ENCODE measurements around the gene LNPK. TPM values are rescaled to one million over a fixed set of nuclear protein-coding genes. Genes with fewer than 3 reads are reported as not detected.

Gene LNPK
- total and polyA plus RNA-seq, 4 donors, result 26.2 to 72.8 (median 39.6) TPM

DNA sequence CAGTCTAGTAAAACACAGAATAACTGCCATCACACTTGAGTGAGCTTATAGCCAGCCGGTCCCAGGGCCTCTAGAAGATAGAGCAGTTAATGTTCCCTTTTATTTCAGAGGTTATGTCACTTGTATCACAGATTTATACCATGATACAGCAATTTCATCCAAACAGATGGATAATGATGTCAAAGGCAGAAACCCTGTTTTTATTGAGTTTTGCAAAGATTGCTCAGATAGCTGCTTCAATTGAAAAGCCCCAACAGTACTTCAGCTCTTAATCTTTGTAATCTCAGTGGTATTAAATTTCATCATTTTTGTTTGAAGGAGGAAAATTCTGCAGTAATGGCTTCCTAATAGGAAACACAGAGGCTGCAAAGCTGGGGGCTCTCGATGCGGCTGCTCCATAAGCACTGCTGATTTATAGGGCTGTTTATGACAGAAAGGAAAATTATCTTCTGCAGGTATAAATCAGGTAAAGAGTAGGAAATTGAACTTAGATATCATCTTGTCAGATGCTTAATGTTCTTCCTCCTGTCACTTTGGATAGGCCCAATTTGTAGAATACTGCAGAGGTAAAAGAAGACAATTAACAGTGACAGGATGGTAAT, 112.3 kb downstream of the LNPK start:
- WGBS (ENCODE audit: insufficient coverage), result 100% methylated on average over 1 of the region's 3 CpGs
- DNase-seq (ENCODE audit: low read depth in 4 of 6, low spot score in 6 of 6), result peak in 4 of 6 donors; percentile 4 to 91 (median 13)

DNA sequence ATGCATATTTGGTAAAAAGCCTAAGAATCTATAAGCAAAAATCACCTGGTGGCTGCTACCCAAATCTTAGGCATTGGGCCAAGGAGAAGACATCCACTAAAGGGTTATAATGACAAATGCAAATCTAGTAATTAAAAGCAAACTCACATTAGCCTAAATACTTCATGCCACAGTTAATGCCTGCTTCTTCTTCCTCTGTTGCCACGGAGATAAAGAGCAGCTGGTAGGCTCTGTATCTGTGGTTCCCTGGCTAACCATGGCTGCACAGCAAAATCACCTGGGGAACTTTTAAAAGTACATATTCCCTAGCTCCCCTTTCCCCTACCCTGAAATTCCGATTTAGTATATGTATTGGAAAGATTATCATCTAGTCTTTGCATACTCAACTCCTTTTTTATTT, 114.3 kb downstream of the LNPK start:
- Histone ChIP-seq H3K4me1 (ENCODE audit: control insufficient read depth, insufficient read depth, low read length) (no peaks in the 10 kb centered on the region), H3K36me3 (ENCODE audit: control insufficient read depth, insufficient read depth, low read length) (no peaks in the 10 kb centered on the region), H3K27ac (ENCODE audit: low read depth, low read length) (no peak overlapping the region), H3K27me3 (ENCODE audit: control insufficient read depth, insufficient read depth, low read length) (no peaks in the 10 kb centered on the region), H3K4me3 (ENCODE audit: low read depth, low read length) (no peak overlapping the region), H3K9me3 (ENCODE audit: control insufficient read depth, insufficient read depth, low read length) (no peaks in the 10 kb centered on the region)
- DNase-seq (ENCODE audit: low read depth in 4 of 6, low spot score in 6 of 6), result peak in 4 of 6 donors; percentile 12 to 76 (median 24)
- WGBS (ENCODE audit: insufficient coverage), result 14% methylated on average over 1 of the region's 2 CpGs

More for the DNA sequence above, 112.3 kb downstream of the LNPK start:
- no peak overlapping the region for H3K4me3 ChIP-seq (ENCODE audit: low read depth, low read length)
- H3K27me3 ChIP-seq (ENCODE audit: control insufficient read depth, insufficient read depth, low read length), result no peaks in the 10 kb centered on the region
- H3K9me3 ChIP-seq (ENCODE audit: control insufficient read depth, insufficient read depth, low read length), result no peaks in the 10 kb centered on the region
- no peaks in the 10 kb centered on the region for H3K36me3 ChIP-seq (ENCODE audit: control insufficient read depth, insufficient read depth, low read length)
- no peak overlapping the region for H3K27ac ChIP-seq (ENCODE audit: low read depth, low read length)
- no peaks in the 10 kb centered on the region for H3K4me1 ChIP-seq (ENCODE audit: control insufficient read depth, insufficient read depth, low read length)

DNA sequence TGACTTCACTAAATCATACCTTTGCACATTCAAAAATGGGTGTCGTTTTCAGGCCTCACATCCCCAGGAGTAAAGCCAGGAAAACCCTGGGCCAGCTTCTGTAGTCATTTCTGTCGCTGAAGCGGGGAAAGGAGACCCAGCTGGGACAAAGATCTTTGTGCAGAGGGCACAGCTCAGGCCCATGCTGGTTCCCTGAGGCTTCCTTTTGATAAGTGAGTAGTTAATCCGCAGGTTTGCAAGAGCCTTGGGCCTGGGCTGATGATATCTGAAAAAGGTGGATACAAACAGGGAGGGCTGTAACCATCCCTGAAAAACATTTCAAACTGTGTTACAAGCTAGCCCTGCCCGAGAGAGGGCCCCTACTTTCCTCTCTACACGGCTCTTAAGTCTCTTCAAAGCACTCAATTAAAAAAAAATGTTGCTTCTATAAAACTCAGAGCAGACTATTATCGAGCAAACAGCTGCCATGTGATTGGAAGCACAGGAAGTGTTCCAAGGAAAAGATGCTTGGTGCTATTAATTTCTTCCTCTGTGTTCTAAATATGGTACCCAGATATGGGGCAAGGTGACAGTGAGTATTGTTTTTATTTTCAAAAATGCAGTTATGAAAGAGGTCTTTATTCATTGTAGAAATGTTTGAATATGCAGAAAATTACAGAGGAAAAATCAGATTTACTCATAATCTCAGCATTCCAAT, 117.2 kb downstream of the LNPK start:
- H3K4me3 ChIP-seq (ENCODE audit: low read depth, low read length), result no peak overlapping the region
- no peak overlapping the region for H3K27ac ChIP-seq (ENCODE audit: low read depth, low read length)
- H3K9me3 ChIP-seq (ENCODE audit: control insufficient read depth, insufficient read depth, low read length), result no peaks in the 10 kb centered on the region
- peak in 1 of 6 donors; percentile 45 for DNase-seq (ENCODE audit: low read depth in 4 of 6, low spot score in 6 of 6)
- 63% methylated on average over 3 of the region's 7 CpGs for WGBS (ENCODE audit: insufficient coverage)
- H3K4me1 ChIP-seq (ENCODE audit: control insufficient read depth, insufficient read depth, low read length), result no peaks in the 10 kb centered on the region
- H3K27me3 ChIP-seq (ENCODE audit: control insufficient read depth, insufficient read depth, low read length), result no peaks in the 10 kb centered on the region
- H3K36me3 ChIP-seq (ENCODE audit: control insufficient read depth, insufficient read depth, low read length), result no peaks in the 10 kb centered on the region

DNA sequence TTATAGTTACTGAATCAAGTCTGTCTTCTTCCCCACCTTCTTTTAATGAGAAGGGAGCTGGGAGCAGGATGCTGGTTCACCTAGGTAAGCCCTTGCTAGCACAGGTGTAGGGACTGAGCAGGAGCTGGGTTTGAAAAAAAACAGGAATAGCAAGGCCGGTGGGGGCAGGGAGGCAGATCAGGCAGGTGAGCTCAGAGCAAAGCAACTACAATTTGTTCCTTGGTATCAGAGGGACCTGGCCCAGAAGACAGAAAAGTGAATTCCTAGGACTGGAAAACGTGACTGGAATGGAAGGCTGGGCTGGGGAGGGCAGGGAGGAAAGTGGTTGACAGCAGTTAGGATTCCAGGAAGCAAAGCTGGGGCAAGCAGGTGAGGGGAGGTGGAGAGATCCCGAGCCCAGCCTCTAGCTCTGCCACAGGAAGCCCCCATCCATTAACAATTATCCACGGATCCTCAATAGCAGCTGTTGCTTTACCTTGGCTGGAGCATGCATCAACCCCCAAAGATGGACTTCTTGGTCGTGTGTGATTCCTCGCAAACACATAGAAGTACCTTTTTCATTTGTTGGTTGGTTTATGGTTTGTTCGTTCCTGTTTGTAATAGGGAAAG, 118.4 kb downstream of the LNPK start:
- no peak overlapping the region for H3K27ac ChIP-seq (ENCODE audit: low read depth, low read length)
- no peaks in the 10 kb centered on the region for H3K9me3 ChIP-seq (ENCODE audit: control insufficient read depth, insufficient read depth, low read length)
- no peak for DNase-seq (ENCODE audit: low read depth in 4 of 6, low spot score in 6 of 6)
- WGBS (ENCODE audit: insufficient coverage), result 54% methylated on average over 3 of the region's 7 CpGs
- H3K36me3 ChIP-seq (ENCODE audit: control insufficient read depth, insufficient read depth, low read length), result no peaks in the 10 kb centered on the region
- H3K4me3 ChIP-seq (ENCODE audit: low read depth, low read length), result no peak overlapping the region
- H3K27me3 ChIP-seq (ENCODE audit: control insufficient read depth, insufficient read depth, low read length), result no peaks in the 10 kb centered on the region
- H3K4me1 ChIP-seq (ENCODE audit: control insufficient read depth, insufficient read depth, low read length), result no peaks in the 10 kb centered on the region

DNA sequence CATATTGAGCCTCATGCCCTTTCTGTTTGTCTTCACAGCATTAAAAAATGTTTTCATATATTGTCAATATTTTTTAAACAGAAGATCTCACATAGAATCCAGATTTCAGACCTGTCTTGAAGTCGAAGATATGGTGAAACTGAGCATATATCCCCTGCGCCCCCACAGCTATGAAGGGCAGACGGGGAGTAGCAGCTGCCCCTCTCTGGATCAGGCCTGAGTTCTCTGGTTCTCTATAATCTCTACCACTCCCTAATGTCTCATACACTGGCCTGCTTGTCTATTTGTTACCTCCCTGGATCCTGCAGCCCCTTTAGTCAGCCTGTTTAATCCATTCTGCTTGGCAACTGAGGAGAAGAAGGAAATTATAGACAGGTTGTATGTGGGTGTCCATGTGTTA, 122.4 kb downstream of the LNPK start:
- Histone ChIP-seq H3K27me3 (ENCODE audit: control insufficient read depth, insufficient read depth, low read length) (no peaks in the 10 kb centered on the region), H3K9me3 (ENCODE audit: control insufficient read depth, insufficient read depth, low read length) (no peaks in the 10 kb centered on the region), H3K4me3 (ENCODE audit: low read depth, low read length) (no peak overlapping the region), H3K4me1 (ENCODE audit: control insufficient read depth, insufficient read depth, low read length) (no peaks in the 10 kb centered on the region), H3K27ac (ENCODE audit: low read depth, low read length) (no peak overlapping the region), H3K36me3 (ENCODE audit: control insufficient read depth, insufficient read depth, low read length) (no peaks in the 10 kb centered on the region)
- DNase-seq (ENCODE audit: low read depth in 4 of 6, low spot score in 6 of 6), result no peak
- WGBS (ENCODE audit: insufficient coverage), result 97% methylated on average over 3 of the region's 3 CpGs

DNA sequence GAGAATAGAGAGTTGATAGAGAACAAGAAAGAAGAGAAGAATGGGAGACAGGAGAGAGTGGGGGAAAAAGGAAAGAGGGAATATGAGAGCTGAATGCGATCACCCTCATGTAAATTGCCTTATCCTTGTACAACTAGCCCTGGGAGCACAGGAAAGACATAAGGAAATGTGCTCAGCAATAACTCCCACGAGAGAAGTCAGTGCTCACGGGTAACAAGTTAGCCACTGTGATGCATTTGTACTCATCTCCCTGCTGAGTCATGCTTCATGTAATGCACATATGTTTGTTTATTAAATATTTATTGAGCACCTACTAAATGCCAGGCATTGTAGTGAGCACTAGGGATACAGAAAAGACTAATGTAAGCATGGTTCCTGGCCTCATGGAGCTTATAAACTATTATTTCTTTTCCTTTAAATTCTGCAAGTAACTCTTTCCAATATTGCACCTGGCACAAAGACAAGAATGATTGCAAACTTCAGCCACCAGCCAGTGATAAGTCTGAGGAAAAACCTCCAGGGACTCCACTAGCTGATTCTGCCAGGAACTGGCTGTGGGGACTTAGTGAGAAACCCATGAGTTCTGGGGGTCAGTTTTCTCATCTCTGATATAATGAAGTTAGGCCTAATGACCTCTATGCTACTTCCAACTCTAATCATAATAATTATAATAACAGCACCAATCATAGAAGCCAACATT, 124.1 kb downstream of the LNPK start:
- Histone ChIP-seq H3K4me1 (ENCODE audit: control insufficient read depth, insufficient read depth, low read length) (no peaks in the 10 kb centered on the region), H3K27ac (ENCODE audit: low read depth, low read length) (no peak overlapping the region), H3K27me3 (ENCODE audit: control insufficient read depth, insufficient read depth, low read length) (no peaks in the 10 kb centered on the region), H3K4me3 (ENCODE audit: low read depth, low read length) (no peak overlapping the region), H3K9me3 (ENCODE audit: control insufficient read depth, insufficient read depth, low read length) (no peaks in the 10 kb centered on the region), H3K36me3 (ENCODE audit: control insufficient read depth, insufficient read depth, low read length) (no peaks in the 10 kb centered on the region)
- no CpG with 5 or more reads among the region's 3 CpGs for WGBS (ENCODE audit: insufficient coverage)
- no peak for DNase-seq (ENCODE audit: low read depth in 4 of 6, low spot score in 6 of 6)

DNA sequence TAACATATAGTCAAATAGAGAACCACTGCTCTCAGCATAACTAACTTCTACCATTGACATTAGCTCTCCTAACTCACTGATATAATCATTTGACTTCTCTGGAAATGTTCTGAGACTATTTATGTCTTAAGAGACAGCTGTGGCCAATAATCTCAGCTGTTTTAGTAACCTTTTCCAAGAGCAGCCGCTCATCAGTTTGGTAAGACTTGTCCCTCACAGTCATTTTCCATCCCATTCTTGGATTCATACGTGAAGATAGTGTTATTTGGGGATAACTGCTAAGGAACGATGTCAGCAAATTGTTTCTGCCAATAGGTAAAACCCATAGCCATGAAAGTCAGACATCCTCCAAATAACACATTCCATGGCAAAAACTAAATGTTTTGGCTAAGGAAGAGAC, 127.8 kb downstream of the LNPK start:
- whole genome bisulfite sequencing (ENCODE audit: insufficient coverage), result no CpG with 5 or more reads among the region's 3 CpGs
- Histone ChIP-seq H3K27me3 (ENCODE audit: control insufficient read depth, insufficient read depth, low read length) (no peaks in the 10 kb centered on the region), H3K4me1 (ENCODE audit: control insufficient read depth, insufficient read depth, low read length) (no peaks in the 10 kb centered on the region), H3K9me3 (ENCODE audit: control insufficient read depth, insufficient read depth, low read length) (no peaks in the 10 kb centered on the region), H3K4me3 (ENCODE audit: low read depth, low read length) (no peak overlapping the region), H3K27ac (ENCODE audit: low read depth, low read length) (no peak overlapping the region), H3K36me3 (ENCODE audit: control insufficient read depth, insufficient read depth, low read length) (no peaks in the 10 kb centered on the region)
- no peak for DNase-seq (ENCODE audit: low read depth in 4 of 6, low spot score in 6 of 6)

Other genes starting within 250 kb of the LNPK start
- gene EVX2, start 81.7 kb upstream of the LNPK start, total RNA-seq, result under 1 TPM; 0.17 to 0.59 TPM
- gene EVX2, start 81.7 kb upstream of the LNPK start, polyA plus RNA-seq (ENCODE audit: insufficient read length in 2 of 2), result 1 to 10 TPM in 1 of 2 donors, under 1 TPM in 1; 0.74 to 1.1 TPM
- gene HOXD13, start 90.5 kb upstream of the LNPK start, total RNA-seq, result under 1 TPM in 1 of 2 donors, not detected in 1; 0.10 TPM
- not detected for gene HOXD13, start 90.5 kb upstream of the LNPK start, polyA plus RNA-seq (ENCODE audit: insufficient read length in 2 of 2)
- gene HOXD12, start 97.5 kb upstream of the LNPK start, total RNA-seq, result not detected
- gene HOXD12, start 97.5 kb upstream of the LNPK start, polyA plus RNA-seq (ENCODE audit: insufficient read length in 2 of 2), result not detected
- 1 to 10 TPM in 1 of 2 donors, not detected in 1; 1.4 TPM for gene HOXD11, start 105.0 kb upstream of the LNPK start, total RNA-seq
- under 1 TPM; 0.39 to 0.51 TPM for gene HOXD11, start 105.0 kb upstream of the LNPK start, polyA plus RNA-seq (ENCODE audit: insufficient read length in 2 of 2)
- 10 to 100 TPM in 1 of 2 donors, not detected in 1; 15.5 TPM for gene HOXD10, start 114.5 kb upstream of the LNPK start, total RNA-seq
- gene HOXD10, start 114.5 kb upstream of the LNPK start, polyA plus RNA-seq (ENCODE audit: insufficient read length in 2 of 2), result under 1 TPM; 0.92 to 0.98 TPM
- 1 to 10 TPM in 1 of 2 donors, under 1 TPM in 1; 0.22 to 3.2 TPM for gene HOXD9, start 120.5 kb upstream of the LNPK start, total RNA-seq
- gene HOXD9, start 120.5 kb upstream of the LNPK start, polyA plus RNA-seq (ENCODE audit: insufficient read length in 2 of 2), result 1 to 10 TPM; 3.0 to 3.2 TPM
- 10 to 100 TPM; 10.5 to 12.9 TPM for gene HOXD8, start 127.4 kb upstream of the LNPK start, total RNA-seq
- gene HOXD8, start 127.4 kb upstream of the LNPK start, polyA plus RNA-seq (ENCODE audit: insufficient read length in 2 of 2), result 10 to 100 TPM; 29.9 to 42.7 TPM
- 1 to 10 TPM; 3.9 to 9.0 TPM for gene HOXD4, start 149.3 kb upstream of the LNPK start, total RNA-seq
- gene HOXD4, start 149.3 kb upstream of the LNPK start, polyA plus RNA-seq (ENCODE audit: insufficient read length in 2 of 2), result 10 to 100 TPM; 15.7 to 19.8 TPM
- 10 to 100 TPM in 1 of 2 donors, 1 to 10 TPM in 1; 7.3 to 11.2 TPM for gene HOXD3, start 155.0 kb upstream of the LNPK start, total RNA-seq
- gene HOXD3, start 155.0 kb upstream of the LNPK start, polyA plus RNA-seq (ENCODE audit: insufficient read length in 2 of 2), result 10 to 100 TPM; 18.1 to 23.0 TPM
- 1 to 10 TPM in 1 of 2 donors, under 1 TPM in 1; 0.66 to 2.7 TPM for gene HOXD1, start 186.4 kb upstream of the LNPK start, total RNA-seq
- gene HOXD1, start 186.4 kb upstream of the LNPK start, polyA plus RNA-seq (ENCODE audit: insufficient read length in 2 of 2), result 1 to 10 TPM; 5.1 to 5.6 TPM